Brain microvascular endothelial cell (primary cell): ENCODE data around the gene ZBTB46.

Experiments used
- DNase-seq: peaks from one replicate; pipeline ENCODE4 v3.0.0-alpha.2; 2020
- H3K27ac ChIP-seq: fragments of 250-450 bp; sonication (Bioruptor Pico); 2 replicates; pipeline ENCODE4 v1.5.1; 2020; ENCODE audit warnings: mild to moderate bottlenecking, moderate library complexity
- H3K27me3 ChIP-seq: fragments of 250-450 bp; sonication (Bioruptor Pico); replicated peaks from 2 replicates; pipeline ENCODE4 v1.5.1; 2020; ENCODE audit warnings: mild to moderate bottlenecking
- H3K36me3 ChIP-seq: fragments of 250-450 bp; sonication (Bioruptor Pico); replicated peaks from 2 replicates; pipeline ENCODE4 v1.5.1; 2020; ENCODE audit warnings: mild to moderate bottlenecking
- H3K4me3 ChIP-seq: 2 replicates; pipeline ENCODE4 v1.5.1; 2011; ENCODE audit warnings: low read depth, mild to moderate bottlenecking, control low read depth, low read length, moderate library complexity
- in situ Hi-C: cut with HindIII; loops from 2 replicates; pipeline ENCODE4 v1.10.0; 2017; ENCODE audit warnings: low sequenced_read_pairs, low pct_ligation_motif_present
- TF ChIP-seq, protein P1 (sequence below): IDR thresholded peaks from 2 replicates; pipeline ENCODE4 v1.5.1; 2011; ENCODE audit warnings: low read depth, mild to moderate bottlenecking, moderate library complexity, low read length, control low read depth, inconsistent platforms; ENCODE audit errors: missing control alignments

ZBTB46 gene

GRCh38 chr20:63718996-63719395 is 112.1 kb downstream of the ZBTB46 start:
- H3K4me3 ChIP-seq: no peak overlapping the region
- in situ Hi-C loops: no loop called here
- no peak for DNase-seq
- peaks cover 24% of the 10 kb centered on the region for H3K36me3 ChIP-seq
- TF ChIP-seq, protein P1, sequence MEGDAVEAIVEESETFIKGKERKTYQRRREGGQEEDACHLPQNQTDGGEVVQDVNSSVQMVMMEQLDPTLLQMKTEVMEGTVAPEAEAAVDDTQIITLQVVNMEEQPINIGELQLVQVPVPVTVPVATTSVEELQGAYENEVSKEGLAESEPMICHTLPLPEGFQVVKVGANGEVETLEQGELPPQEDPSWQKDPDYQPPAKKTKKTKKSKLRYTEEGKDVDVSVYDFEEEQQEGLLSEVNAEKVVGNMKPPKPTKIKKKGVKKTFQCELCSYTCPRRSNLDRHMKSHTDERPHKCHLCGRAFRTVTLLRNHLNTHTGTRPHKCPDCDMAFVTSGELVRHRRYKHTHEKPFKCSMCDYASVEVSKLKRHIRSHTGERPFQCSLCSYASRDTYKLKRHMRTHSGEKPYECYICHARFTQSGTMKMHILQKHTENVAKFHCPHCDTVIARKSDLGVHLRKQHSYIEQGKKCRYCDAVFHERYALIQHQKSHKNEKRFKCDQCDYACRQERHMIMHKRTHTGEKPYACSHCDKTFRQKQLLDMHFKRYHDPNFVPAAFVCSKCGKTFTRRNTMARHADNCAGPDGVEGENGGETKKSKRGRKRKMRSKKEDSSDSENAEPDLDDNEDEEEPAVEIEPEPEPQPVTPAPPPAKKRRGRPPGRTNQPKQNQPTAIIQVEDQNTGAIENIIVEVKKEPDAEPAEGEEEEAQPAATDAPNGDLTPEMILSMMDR: no peak
- H3K27me3 ChIP-seq: no peaks in the 10 kb centered on the region
- no peak overlapping the region for H3K27ac ChIP-seq

- in situ Hi-C loops: no loop called here
- TF ChIP-seq, protein P1: no peak
- no peak overlapping the region for H3K27ac ChIP-seq
- H3K36me3 ChIP-seq: peaks cover 40% of the 10 kb centered on the region
- no peak for DNase-seq
- H3K4me3 ChIP-seq: no peak overlapping the region
- no peaks in the 10 kb centered on the region for H3K27me3 ChIP-seq
Measured at GRCh38 chr20:63714858-63715257, 116.2 kb downstream of the ZBTB46 start.

- Histone ChIP-seq H3K27me3 (no peaks in the 10 kb centered on the region), H3K36me3 (peaks cover 39% of the 10 kb centered on the region)
- in situ Hi-C loops: no loop called here
Measured at GRCh38 chr20:63712191-63712590, 118.9 kb downstream of the ZBTB46 start.

GRCh38 chr20:63711085-63711645 is 119.9 kb downstream of the ZBTB46 start:
- no peak overlapping the region for H3K4me3 ChIP-seq
- TF ChIP-seq, protein P1: no peak
- H3K27ac ChIP-seq: no peak overlapping the region
- H3K36me3 ChIP-seq: peaks cover 41% of the 10 kb centered on the region
- in situ Hi-C loops: no loop called here
- H3K27me3 ChIP-seq: no peaks in the 10 kb centered on the region
- DNase-seq: no peak

More at GRCh38 chr20:63712191-63712590, 118.9 kb downstream of the ZBTB46 start:
- Histone ChIP-seq H3K27ac (no peak overlapping the region), H3K4me3 (no peak overlapping the region)
- no peak for DNase-seq
- TF ChIP-seq, protein P1: no peak

GRCh38 chr20:63709149-63709527 is 121.9 kb downstream of the ZBTB46 start:
- DNase-seq: no peak
- TF ChIP-seq, protein P1: no peak
- no peaks in the 10 kb centered on the region for H3K27me3 ChIP-seq
- in situ Hi-C loops: no loop called here
- H3K27ac ChIP-seq: no peak overlapping the region
- H3K4me3 ChIP-seq: peak overlapping the region; percentile 80
- peaks cover 53% of the 10 kb centered on the region for H3K36me3 ChIP-seq
